HG03342 (cell line): Measurements from ENCODE around the gene ATF7.
"Not testable (repeated sequence)": the region's sequence is repeated elsewhere in the genome, so short reads cannot be mapped to it uniquely, and the experiment has no call there.

Experiments used
- ATAC-seq: cut with Tn5 transposase; IDR thresholded peaks from one replicate; pipeline ENCODE4 v1.9.1; 2021; ENCODE audit warnings: mild to moderate bottlenecking, moderate library complexity; ENCODE audit not compliant: unreplicated experiment

Gene ATF7

DNA sequence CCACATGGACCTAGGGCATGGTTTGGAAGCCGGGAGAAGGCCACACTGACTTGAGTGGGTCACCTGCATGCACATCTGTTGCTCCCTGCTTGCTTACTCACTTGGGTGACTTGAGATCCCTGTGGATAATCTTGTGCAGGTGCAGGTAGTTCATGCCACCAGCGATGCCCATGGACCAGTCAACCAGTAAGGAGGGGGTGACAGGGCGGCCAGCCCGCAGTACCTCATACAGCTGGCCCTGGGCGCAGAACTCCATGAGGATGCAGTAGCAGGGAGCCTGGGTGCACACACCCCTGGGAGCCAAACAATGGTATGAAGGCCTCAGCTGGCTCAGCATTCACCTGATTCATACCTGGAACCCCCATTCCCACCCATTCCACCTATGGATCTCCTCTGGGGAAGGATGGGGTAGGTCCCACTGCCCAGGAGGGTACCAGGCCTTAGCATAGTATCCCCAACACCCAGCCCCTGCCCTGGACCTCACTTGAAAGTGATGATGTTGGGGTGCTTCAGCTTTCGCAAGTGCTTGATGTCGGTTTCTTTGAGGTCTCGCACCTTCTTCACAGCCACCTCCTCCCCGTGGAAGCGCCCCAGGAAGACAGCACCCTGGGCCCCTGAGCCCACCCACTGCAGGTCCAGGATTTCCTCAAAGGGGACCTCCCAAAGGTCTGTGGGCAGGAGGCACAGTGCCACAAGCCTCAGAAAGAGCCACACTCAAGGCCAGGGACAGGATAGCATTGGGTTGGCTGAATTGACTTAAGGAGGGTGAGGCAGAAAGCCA, 140.0 kb downstream of the ATF7 start:
- ATAC-seq, result no peak

- ATAC-seq, result no peak
These were observed 141.3 kb downstream of the ATF7 start for GRCh38 chr12:53484686-53485575.

- no peak for ATAC-seq
These were observed 142.2 kb downstream of the ATF7 start for GRCh38 chr12:53483979-53484377.

GRCh38 chr12:53483225-53483978, 142.8 kb downstream of the ATF7 start:
- ATAC-seq, result no peak

DNA sequence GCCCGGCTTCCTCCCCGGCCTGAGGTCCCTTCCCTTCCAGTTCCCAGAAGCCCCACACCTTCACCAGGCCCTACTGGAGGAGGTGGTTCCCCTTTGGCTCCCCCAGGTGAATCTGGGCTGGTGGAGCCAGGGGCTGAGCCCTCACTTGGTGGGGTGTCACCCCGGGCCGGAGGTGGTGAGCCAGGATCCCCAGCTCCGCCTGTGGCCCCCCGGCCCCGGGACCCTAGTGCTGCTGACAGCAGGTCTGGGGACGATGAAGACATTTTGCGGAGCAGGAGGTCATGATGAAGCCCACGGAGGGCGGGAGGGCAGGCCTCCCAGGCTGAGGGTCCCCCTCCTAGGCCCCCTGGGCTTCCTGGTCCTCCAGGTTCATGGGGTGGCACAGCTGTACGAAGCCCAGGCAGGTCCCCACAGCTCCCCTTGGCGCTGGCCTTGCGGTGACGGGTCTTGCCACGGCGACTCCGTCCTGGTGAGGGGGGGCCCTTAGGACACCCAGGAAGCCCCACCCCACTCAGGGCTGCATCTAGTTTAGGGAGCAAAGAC, 143.5 kb downstream of the ATF7 start:
- ATAC-seq, result no peak

GRCh38 chr12:53481939-53482586, 144.1 kb downstream of the ATF7 start:
- no peak for ATAC-seq

DNA sequence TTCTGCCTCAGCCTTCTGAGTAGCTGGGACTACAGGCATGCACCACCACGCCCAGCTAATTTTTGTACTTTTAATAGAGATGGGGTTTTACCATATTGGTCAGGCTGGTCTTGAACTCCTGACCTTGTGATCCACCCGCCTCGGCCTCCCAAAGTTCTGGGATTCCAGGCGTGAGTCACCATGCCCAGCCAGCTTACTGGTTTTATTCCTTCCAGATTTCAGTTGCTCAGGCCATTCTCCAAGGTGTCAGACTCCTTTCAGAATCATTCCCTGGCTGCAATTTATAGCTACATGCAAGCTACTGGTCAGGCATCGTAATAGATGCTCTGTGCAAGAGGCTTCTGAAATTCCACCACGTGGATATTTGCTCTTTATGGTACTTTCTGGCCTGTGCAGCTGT, 144.7 kb downstream of the ATF7 start:
- not testable (repeated sequence) for ATAC-seq

- no peak for ATAC-seq
These were observed 145.4 kb downstream of the ATF7 start for GRCh38 chr12:53480491-53481442.

DNA sequence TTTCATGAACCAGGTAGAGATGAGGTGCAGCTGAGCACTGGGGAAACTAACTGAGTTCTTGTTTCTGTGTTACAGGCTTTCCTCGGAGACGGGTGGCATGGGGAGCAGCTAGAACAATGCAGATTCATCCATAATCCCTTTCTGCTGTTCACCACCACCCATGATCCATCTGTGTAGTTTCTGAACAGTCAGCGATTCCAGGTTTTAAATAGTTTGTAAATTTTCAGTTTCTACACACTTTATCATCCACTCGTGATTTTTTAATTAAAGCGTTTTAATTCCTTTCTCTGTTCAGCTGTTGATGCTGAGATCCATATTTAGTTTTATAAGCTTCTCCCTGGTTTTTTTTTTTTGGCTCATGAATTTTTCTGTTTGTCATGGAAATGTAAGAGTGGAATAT, 146.9 kb downstream of the ATF7 start:
- no peak for ATAC-seq

- no peak for ATAC-seq
These were observed 147.3 kb downstream of the ATF7 start for GRCh38 chr12:53478865-53479264.

- no peak for ATAC-seq
These were observed 149.4 kb downstream of the ATF7 start for GRCh38 chr12:53476769-53477209.

DNA sequence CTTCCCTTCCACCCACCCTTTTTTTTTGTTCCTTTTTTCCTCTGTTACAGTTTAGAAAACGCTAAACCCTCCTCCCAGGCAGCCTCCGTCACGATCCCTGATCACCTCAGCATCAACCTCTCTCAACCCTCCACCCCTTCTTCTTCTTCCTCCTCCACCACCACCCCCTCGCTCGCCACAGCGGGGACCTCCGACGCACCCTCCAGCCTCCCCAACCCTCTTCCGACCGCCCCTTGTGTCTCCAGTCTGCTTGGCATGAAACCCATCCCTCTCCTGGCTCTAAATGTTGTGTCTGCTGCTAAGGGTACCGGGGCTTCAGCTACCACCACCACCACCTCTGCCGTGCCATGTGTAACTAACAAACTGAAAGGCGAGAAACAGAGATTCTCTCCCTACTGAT, 151.4 kb downstream of the ATF7 start:
- ATAC-seq, result no peak

GRCh38 chr12:53474077-53474476, 152.1 kb downstream of the ATF7 start:
- no peak for ATAC-seq

DNA sequence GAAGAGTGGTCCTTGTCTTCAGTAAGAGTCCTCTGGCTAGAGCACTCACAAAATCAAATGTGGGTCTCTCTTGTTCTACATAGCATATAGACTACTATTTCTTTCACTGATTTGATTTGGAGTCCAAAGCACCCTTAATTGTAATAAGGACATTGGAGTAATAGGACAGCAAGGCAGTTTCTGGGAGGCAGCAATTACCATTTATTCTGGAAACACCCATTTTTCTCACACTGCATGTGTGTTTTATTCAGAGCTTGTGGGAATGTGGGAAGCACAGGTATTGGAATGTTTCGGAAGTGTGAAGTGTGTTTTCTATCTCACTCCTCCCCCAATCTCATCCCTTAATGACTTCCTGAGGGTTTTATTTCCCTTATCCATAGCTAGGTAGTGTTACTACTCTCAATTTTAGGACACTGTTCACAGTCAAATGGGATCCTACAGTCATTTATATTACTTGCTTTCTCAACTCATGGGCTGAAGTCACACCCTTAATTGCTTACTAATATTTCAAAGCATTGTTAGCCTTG, 154.1 kb downstream of the ATF7 start:
- no peak for ATAC-seq

DNA sequence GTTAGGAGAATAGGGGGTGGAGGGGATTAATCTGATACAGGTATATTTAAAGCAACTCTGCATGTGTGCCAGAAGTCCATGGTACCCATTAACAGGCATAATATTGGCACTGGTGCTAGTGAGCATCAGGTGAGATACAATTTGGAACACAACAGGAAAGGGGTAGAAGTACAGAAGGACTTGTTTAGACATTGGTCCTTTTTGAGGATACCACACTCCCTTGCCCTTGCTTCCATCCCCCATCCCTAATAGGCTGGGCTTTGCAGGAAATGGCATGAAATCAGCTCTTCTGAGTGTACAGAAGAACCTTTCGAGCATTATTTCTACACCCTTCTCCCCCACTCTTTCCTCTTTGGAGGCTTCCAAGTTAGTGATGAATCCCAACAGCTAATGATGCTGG, 157.9 kb downstream of the ATF7 start:
- no peak for ATAC-seq

- no peak for ATAC-seq
These were observed 158.3 kb downstream of the ATF7 start for GRCh38 chr12:53467880-53468279.

DNA sequence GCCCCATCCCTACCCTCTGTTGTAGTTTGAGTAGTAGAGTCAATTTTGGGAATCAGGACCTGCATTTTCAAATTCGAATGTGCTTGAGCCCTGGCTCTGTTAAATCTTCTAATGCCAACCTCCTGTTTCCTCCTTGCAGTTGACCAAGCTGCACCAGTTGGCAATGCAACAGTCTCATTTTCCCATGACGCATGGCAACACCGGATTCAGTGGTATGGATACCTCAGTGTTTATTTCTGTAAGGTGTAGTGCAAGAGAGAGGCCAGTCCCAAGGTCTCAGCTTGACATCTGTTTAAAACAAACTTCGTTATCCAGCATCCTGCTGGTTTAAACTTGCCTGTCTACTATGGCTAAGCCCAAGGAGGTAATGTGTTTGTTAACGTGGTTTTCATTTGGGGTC, 159.1 kb downstream of the ATF7 start:
- ATAC-seq, result no peak

DNA sequence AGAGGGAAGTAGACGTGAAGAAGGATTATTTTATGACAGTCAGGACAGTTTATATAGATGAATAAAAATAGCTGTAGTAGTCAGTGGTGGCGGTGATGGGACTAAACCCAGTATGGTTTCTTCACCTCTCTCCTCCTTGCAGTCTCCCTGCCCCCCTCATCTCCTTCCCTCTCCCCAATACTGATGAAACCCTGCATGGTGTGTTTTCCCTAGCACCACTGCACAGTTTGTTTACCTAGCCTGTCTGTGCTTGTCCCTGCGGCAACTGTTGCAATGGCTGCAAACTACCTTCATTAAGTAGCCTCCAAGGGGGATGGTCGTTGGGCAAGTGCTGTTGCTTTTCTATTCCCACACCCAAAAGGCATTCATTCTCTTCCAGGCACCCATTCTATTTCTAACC, 159.5 kb downstream of the ATF7 start:
- no peak for ATAC-seq

- ATAC-seq, result no peak
These were observed 160.5 kb downstream of the ATF7 start for GRCh38 chr12:53465679-53466078.
